GM12874 (cell line): ENCODE results near the gene NLK.

Experiments used
- TF ChIP-seq, protein P1 (sequence below): IDR thresholded peaks from 2 replicates; pipeline ENCODE4 v1.5.1; 2011; ENCODE audit warnings: low read depth, mild to moderate bottlenecking, control low read depth, low read length, moderate library complexity; ENCODE audit not compliant: insufficient read depth

Gene NLK

DNA sequence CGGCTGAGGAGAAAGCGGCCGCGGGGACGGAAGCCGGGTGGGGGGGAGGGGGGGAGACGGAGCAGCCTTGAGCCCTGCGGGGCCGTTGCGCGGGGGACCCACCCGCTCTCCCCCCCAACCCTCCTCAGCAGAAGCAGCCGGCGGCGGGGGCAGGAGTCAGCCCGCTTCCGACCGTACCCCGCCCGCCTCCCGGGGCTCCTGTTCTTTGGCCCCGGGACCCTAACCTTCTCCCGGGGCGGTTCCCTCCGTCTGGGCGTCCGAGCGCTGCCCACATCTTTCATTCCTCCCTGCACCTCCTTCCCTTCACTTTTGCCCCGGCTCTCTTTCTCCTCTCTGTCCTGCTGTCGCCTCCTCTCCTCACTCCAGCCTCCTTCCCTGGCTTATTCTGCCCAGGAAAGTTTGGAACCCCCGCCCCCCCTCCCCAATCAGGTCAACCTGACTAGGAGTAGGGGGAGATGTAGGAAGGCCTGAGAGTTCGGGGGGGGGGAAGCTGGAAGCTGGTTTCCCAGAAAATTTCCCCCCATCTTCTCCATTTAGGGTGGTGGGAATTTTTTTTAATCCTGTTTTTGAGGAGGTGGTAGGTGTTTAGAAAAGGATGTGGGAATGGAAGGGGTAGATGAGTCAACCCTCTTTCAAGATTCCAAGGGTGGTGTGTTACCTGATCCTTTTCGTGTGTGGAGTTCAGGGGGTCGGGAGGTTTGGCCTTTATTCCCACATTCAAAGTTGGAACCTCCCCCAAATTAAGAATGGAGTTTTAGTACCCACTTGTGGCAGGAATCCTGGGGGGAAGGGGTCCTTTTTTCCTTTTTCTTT lies 427 bp upstream of the NLK start:
- TF ChIP-seq, protein P1, sequence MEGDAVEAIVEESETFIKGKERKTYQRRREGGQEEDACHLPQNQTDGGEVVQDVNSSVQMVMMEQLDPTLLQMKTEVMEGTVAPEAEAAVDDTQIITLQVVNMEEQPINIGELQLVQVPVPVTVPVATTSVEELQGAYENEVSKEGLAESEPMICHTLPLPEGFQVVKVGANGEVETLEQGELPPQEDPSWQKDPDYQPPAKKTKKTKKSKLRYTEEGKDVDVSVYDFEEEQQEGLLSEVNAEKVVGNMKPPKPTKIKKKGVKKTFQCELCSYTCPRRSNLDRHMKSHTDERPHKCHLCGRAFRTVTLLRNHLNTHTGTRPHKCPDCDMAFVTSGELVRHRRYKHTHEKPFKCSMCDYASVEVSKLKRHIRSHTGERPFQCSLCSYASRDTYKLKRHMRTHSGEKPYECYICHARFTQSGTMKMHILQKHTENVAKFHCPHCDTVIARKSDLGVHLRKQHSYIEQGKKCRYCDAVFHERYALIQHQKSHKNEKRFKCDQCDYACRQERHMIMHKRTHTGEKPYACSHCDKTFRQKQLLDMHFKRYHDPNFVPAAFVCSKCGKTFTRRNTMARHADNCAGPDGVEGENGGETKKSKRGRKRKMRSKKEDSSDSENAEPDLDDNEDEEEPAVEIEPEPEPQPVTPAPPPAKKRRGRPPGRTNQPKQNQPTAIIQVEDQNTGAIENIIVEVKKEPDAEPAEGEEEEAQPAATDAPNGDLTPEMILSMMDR = no peak

DNA sequence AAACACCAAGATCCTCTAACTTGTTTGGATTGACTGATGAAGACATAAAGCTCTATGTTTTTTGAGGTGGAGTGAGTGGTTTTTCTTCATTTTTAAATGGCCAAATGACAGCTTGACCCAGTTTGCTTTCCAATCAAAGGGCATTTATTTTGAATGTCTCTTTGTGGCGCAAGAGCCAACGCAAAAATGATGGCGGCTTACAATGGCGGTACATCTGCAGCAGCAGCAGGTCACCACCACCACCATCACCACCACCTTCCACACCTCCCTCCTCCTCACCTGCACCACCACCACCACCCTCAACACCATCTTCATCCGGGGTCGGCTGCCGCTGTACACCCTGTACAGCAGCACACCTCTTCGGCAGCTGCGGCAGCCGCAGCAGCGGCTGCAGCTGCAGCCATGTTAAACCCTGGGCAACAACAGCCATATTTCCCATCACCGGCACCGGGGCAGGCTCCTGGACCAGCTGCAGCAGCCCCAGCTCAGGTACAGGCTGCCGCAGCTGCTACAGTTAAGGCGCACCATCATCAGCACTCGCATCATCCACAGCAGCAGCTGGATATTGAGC lies 329 bp downstream of the NLK start:
- TF ChIP-seq, protein P1 = no peak

DNA sequence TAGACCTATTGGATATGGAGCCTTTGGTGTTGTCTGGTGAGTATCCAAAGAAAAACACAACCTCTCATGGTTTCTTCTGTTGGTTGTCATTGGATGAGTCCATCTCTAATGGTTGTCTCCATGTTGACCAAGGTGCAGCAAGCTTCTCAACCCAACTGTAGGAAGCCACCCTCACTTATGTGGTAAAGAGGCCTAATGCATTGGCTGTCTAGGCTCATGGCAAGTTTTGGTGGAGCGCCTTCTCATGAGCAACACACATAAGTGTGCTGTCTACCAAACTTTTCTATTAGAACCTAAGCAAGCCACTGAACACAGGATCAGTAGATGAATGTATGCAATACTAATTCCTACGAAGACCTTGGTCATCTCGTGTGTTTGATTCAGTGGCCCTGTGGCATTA lies 819 bp downstream of the NLK start:
- TF ChIP-seq, protein P1 = no peak

DNA sequence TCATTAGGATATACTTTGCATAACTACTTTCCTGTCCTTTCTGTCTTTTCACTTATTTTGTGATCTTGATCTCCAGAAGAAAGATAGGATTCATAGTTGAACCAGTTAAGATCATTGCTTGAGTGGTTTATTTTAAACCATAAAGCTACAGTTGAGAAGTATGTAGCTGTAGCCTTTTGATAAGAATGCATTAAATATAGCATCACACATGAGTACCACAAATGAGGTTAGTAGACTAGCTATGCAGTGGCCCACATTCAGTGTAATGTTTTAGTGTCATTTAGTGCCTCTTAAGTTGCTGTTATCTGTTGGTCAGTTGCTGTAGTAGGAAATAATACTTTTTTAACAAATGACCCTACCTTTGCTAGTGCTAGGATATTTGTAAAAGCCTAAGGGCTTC lies 1.3 kb downstream of the NLK start:
- TF ChIP-seq, protein P1 = no peak

DNA sequence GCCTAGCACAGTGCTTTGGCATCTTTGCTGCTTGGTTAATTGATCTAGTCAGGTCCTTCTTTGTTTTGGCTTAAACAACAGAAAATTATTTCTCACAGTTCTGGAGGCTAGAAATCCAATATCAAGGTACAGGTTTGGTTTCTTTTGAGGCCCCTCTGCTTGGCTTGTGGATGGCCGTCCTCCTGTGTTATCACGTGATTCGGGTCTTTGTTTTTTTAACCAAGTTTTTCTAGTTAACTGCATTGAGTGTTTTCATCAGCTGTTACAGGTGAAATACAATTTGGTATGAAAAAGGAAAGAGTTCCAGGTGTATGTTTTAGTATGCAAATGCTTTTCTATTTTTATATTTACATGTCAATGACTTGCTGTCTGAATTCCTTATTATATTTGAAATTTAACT lies 2.8 kb downstream of the NLK start:
- TF ChIP-seq, protein P1 = no peak

- TF ChIP-seq, protein P1 = no peak
These were observed 3.8 kb downstream of the NLK start for GRCh38 chr17:28046034-28046825.

DNA sequence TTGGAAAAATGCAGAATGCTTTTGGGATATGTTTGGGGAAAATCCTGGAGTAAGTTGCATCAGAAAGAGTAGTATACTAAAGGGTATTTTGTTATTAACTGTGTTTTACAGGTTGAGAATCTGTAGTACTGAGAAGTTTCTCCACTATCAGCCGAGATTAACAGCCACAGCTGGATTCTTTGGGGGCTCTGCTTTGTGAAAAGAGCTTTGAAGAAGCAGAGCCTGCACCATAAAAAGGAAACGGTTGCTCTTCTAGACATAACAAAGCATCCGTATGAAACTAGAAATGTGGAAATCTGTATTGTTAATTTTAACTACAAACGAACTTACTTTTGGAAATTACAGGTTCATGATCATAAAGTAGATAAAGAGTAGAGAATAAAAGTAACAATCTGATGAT lies 5.3 kb downstream of the NLK start:
- TF ChIP-seq, protein P1 = no peak
